Measurements from ENCODE around the gene ILF3.

Gene ILF3

GRCh38 chr19:10653732-10654609, at the start of gene ILF3:
Gene ILF3, plus strand, starts transcription at chr19:10654346. Its CDS starts 16,260 bp downstream, at chr19:10670606.
- DNase-seq (ENCODE audit: low spot score) = peak; percentile 100

DNA sequence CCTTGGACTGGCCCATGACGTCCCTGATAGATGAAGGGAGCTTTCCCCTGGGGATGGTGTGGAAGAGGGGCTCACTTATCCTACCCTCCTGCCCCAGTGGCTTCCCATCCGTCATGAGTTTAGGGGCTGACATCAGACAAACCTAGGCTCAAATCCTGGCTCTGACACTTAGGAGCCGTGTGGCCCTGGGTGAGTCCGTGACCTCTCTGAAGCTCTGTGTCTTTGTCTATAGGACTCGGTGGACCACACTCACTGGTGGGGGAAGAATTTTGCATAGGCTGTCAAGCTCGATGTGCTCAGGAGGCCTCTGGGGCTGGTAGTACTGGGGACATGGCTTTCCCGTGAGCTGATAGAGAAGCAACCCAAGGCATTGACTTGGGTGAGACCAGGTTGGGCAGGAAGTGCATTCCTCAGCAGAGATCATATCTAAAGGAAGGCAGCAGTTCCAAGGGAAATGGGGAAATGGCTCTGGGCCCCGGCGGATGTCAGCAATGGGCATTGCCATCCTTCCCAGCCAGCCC, 49.6 kb upstream of the ILF3 start:
- peak; percentile 8 for DNase-seq (ENCODE audit: low spot score)

DNA sequence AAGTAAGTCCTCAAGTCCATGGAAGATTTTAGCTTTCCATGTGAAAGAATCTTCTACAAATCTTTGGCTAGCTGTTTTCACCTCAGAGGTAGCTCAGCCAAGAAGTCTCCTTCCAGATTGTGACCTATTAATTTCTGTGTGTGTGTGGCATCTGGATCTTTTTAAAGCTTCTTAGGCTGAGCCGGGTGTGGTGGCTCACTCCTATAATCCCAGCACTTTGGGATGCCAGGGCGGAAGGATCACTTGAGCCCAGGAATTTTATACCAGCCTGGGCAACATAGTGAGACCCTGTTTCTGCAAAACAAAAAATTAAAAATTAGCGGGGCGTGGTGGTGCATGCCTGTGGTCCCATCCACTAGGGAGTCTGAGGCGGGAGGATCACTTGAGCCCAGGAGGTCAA, 42.2 kb upstream of the ILF3 start:
- DNase-seq (ENCODE audit: low spot score) = no peak

DNA sequence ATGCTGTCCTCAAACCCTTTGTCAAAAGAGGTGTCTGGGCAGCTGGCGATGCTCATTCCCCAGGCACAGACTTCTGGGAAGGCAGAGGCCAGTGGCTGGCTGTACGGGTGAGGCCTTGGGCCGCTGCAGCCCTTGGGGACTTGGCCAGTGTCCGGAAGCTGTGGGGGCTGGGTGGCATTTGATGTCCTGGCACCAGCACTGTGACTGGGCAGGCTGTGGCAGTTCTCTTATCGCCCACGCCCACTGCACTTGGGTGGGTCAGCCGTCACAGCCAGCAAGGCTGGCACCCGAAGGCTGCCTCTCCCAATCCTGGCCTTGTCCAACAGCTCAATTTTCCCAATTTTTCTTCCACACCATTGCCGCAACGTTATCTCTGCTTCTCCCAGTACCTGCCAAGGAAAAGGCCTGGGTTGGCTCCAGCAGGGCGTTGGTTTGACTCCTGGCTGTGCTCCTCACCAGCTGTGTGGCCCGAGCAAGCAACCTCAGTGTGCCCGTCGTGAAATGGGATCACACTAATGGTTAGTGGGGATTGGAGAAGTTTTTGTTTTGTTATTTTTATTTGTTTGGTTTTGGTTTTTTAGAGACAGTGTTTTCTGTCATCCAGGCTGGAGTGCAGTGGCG, 41.5 kb upstream of the ILF3 start:
- no peak for DNase-seq (ENCODE audit: low spot score)

DNA sequence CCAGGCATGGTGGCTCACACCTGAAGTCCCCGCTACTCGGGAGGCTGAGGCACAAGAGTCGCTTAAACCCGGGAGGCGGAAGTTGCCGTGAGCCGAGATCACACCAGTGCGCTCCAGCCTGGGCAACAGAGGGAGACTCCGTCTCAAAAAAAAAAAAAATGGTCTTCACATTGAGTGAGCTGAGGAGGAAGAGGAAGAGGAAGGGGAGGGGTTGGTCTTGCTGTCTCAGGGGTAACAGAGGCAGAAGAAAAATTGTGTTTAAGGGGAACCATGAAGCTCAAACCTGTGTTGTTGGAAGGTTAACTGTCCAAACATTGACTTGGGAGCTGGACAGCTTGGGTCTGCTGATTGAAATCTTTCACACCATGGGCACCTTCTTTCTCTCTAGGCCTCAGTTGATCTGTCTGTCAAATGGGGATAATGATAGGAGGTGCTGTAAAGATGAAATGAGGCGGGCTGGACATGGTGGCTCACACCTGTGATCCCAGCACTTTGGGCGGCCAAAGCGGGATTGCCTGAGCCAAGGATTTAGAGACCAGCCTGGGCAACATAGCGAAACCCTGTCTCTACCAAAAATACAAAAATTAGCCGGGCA, 38.6 kb upstream of the ILF3 start:
- DNase-seq (ENCODE audit: low spot score) = peak; percentile 6

GRCh38 chr19:10617409-10618121, 36.6 kb upstream of the ILF3 start:
- no peak for DNase-seq (ENCODE audit: low spot score)

DNA sequence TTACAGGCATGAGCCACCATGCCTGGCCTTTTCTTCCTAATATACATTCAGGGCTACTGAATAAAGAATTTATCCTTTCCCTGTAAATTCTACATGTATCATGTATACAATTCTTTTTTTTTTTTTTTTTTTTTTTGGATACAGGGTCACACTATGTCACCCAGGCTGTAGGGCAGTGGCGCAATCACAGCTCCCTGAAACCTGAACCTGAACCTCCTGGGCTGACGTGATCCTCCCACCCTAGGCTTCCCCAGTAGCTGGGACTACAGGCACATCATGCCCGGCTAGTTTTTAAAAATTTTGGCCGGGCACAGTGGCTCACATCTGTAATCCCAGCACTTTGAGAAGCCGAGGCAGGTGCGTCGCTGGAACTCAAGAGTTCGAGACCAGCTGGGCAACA, 35.3 kb upstream of the ILF3 start:
- DNase-seq (ENCODE audit: low spot score) = no peak

DNA sequence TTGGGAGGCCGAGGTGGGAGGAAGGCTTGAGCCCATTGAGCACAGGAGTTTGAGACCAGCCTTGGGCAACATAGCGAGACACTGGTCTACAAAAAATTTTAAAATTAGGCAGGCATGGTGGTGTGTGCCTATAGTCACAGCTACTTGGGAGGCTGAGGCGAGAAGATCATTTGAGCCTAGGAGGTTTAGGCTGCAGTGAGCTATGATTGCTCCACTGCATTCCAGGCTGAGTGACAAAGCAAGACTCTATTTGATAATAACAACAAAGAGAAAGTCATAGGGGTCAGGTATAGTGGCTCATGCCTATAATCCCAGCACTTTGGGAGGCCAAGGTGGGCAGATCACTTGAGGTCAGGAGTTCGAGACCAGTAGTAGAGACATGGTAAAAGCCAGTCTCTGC, 33.4 kb upstream of the ILF3 start:
- no peak for DNase-seq (ENCODE audit: low spot score)

- DNase-seq (ENCODE audit: low spot score) = no peak
These were observed 32.2 kb upstream of the ILF3 start for GRCh38 chr19:10621966-10622365.

DNA sequence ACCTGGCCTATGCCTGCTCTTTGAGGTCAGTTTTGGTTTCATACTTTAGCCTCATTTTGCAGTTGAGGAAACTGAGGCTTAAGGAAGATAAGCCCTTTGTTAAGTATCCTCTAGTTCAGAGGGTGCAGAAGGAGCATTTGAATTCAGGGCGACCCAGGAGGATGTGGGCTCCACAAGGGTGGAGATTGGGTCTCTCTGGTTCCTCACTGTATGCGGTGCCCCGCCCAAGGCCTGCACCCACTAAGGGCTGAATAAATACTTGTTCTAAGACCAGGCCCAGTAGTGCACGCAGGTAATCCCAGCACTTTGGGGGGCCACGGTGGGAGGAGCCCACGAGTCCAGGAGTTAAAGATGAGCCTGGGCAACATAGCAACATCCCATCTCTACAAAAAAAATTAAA, 29.6 kb upstream of the ILF3 start:
- DNase-seq (ENCODE audit: low spot score) = peak; percentile 42

DNA sequence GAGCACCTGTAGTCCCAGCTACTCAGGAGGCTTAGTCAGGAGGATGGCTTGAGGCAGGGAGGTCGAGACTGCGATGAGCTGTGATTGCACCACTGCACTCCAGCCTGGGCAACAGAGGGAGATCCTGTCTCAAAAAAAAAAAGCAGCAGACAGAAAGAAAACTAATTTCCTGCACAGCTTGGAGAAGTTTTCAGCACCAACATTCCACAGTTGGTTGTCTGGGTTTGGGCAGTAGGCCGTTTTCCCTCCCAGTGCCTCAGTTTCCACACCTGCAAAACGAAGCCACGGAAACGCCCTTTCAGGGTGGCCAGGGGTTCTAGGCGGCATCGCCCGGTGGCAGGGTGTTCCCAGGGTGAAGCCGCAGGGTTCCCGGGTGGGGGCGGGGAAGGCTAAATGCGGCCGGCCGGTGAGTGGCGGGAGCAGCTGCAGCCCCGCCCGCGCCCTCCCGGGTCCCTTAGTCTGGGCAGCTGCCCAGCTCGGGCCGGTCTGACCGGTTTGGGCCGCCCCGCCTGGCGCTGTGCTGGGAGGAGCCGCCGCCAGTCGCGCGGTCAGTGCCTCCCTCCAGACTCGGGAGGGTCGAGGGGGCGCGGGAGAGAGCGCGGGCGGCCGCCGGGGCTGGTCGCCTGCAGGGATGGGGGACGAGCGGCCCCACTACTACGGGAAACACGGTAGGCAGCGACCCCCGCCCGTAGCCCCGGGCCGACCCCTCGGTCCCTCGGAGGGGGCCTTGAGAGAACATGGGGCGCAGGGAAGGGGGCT, 29.0 kb upstream of the ILF3 start, which contains the start of gene SLC44A2:
TSS of gene SLC44A2 (plus strand) at position 551 of the 759 bp plus-strand sequence. CDS start at position 632, 81 bp downstream.
- DNase-seq (ENCODE audit: low spot score) = no peak

GRCh38 chr19:10625762-10626138, 28.4 kb upstream of the ILF3 start:
- DNase-seq (ENCODE audit: low spot score) = no peak

GRCh38 chr19:10631874-10632273, 22.3 kb upstream of the ILF3 start:
- no peak for DNase-seq (ENCODE audit: low spot score)

- DNase-seq (ENCODE audit: low spot score) = no peak
These were observed 19.7 kb upstream of the ILF3 start for GRCh38 chr19:10634430-10634829.

DNA sequence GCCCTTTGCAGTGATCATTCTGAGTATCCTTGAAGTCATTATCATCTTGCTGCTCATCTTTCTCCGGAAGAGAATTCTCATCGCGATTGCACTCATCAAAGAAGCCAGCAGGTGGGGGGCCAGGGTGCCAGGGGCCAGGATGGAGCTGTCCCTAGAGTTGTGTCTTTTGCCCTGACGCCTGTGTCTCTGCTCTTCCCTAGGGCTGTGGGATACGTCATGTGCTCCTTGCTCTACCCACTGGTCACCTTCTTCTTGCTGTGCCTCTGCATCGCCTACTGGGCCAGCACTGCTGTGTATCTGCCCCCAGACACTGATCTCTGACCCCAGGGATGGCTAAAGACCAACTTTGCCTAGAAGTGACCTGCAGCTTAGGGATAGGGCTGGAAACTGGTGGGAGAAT, 19.2 kb upstream of the ILF3 start:
- DNase-seq (ENCODE audit: low spot score) = no peak

GRCh38 chr19:10636304-10636972, 17.7 kb upstream of the ILF3 start:
- no peak for DNase-seq (ENCODE audit: low spot score)

DNA sequence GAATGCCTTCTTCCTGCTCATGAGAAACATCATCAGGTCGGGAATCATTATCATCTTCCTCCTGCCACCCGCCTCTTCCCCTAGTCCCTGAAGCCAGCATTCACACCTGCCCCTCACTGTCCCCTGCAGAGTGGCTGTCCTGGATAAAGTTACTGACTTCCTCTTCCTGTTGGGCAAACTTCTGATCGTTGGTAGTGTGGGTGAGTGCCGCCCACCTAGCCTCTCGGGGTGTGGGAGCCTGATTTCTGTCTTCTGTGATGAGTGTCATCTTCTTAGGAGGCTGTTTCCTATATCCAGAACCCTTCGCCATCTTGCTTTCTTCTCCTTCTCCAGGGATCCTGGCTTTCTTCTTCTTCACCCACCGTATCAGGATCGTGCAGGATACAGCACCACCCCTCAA, 16.3 kb upstream of the ILF3 start:
- DNase-seq (ENCODE audit: low spot score) = no peak

GRCh38 chr19:10639836-10640235, 14.3 kb upstream of the ILF3 start:
- DNase-seq (ENCODE audit: low spot score) = no peak

GRCh38 chr19:10640361-10640760, 13.8 kb upstream of the ILF3 start:
- DNase-seq (ENCODE audit: low spot score) = no peak

- DNase-seq (ENCODE audit: low spot score) = no peak
These were observed 12.9 kb upstream of the ILF3 start for GRCh38 chr19:10641248-10641647.
